ENCODE results near the gene MYO1B.

DNA sequence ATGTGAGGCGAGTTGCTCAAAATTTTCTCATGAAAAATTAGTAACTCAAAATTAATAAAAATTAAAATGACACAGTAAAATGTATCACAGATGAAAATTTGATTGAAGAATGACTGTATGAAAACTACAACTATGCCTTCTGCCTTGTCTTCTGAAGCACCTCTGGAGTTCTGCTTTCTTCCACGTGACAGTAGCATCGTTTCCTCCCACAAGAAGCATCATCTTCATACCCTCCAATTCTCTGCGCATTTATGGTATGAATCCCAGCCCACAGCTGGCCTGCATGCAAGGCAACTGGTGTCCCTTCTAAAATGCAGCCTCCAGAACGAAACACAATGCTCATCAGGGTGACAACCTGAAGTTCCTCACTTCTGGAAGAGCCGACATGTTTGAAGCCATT is 189.9 kb downstream of the MYO1B start:
- TF ChIP-seq EP300 (IDR thresholded peaks at IDR 0.05) (no peak), POLR2A (IDR thresholded peaks at IDR 0.05) (no peak), POLR2AphosphoS5 (IDR thresholded peaks at IDR 0.05) (no peak)
- TF ChIP-seq, protein P1, sequence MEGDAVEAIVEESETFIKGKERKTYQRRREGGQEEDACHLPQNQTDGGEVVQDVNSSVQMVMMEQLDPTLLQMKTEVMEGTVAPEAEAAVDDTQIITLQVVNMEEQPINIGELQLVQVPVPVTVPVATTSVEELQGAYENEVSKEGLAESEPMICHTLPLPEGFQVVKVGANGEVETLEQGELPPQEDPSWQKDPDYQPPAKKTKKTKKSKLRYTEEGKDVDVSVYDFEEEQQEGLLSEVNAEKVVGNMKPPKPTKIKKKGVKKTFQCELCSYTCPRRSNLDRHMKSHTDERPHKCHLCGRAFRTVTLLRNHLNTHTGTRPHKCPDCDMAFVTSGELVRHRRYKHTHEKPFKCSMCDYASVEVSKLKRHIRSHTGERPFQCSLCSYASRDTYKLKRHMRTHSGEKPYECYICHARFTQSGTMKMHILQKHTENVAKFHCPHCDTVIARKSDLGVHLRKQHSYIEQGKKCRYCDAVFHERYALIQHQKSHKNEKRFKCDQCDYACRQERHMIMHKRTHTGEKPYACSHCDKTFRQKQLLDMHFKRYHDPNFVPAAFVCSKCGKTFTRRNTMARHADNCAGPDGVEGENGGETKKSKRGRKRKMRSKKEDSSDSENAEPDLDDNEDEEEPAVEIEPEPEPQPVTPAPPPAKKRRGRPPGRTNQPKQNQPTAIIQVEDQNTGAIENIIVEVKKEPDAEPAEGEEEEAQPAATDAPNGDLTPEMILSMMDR (IDR thresholded peaks at IDR 0.05), result no peak

Measured in sigmoid colon (tissue), 4 donors.